Lower leg skin (tissue), 4 donors: ENCODE results near the gene FUT1. TPM values are rescaled to one million over a fixed set of nuclear protein-coding genes. Genes with fewer than 3 reads are reported as not detected.

Experiments
- DNase-seq, 2 donors: peaks; one replicate each; pipeline ENCODE4 v3.0.0-alpha.2; 2019; ENCODE audit warnings: low spot score in 2 of 2
- H3K4me3 ChIP-seq: fragments of 200-600 bp; sonication (generic); 2 replicates; pipeline ENCODE4 v1.5.1; 2017; ENCODE audit warnings: mild to moderate bottlenecking, low read depth; ENCODE audit not compliant: poor library complexity, severe bottlenecking
- CTCF ChIP-seq, 3 donors: fragments of 450-650 bp; IDR thresholded peaks; one replicate each; pipeline ENCODE4 v1.5.1; 2016; ENCODE audit warnings: antibody characterized with exemption in 3 of 3, mild to moderate bottlenecking in 3 of 3, moderate library complexity in 2 of 3
- POLR2A ChIP-seq, 2 donors: fragments of 450-650 bp; IDR thresholded peaks; one replicate each; pipeline ENCODE4 v1.6.1; 2016 to 2017; ENCODE audit warnings: antibody characterized with exemption in 2 of 2, mild to moderate bottlenecking in 1 of 2, moderate library complexity in 1 of 2
- WGBS, 2 donors: methylation state at CpG; one replicate each; pipeline ENCODE4 v1.1.5; 2018; 5-methylcytosine and 5-hydroxymethylcytosine counted together
- intact Hi-C: fragments of 100-400 bp; cut with DNase I; formaldehyde crosslinking; loops from one replicate; pipeline ENCODE4 v1.15.0; 2023; ENCODE audit warnings: low total_unique reads
- total RNA-seq, 4 donors: library from RNA; depleted of rRNA; stranded (reverse); fragments of >200 nt; gene quantifications; one replicate each; pipeline ENCODE4 v1.1.0, GENCODE V29; 2016

FUT1 gene
- total RNA-seq, 4 donors from 2014 or later: 1.7 to 4.9 (median 3.5) TPM

GRCh38 chr19:48702701-48703100 lies 49.7 kb downstream of the FUT1 start:
- DNase-seq: no peak
- TF ChIP-seq POLR2A (IDR thresholded peaks at IDR 0.05) (no peak), CTCF (IDR thresholded peaks at IDR 0.05) (no peak)
- no peak overlapping the region for H3K4me3 ChIP-seq
- 95 to 96% methylated on average over 13 of the region's 13 CpGs for WGBS, 2 donors
- intact Hi-C loops: no loop called here

GRCh38 chr19:48698046-48698445 lies 54.4 kb downstream of the FUT1 start:
- H3K4me3 ChIP-seq: no peak overlapping the region
- TF ChIP-seq POLR2A (IDR thresholded peaks at IDR 0.05) (no peak), CTCF (IDR thresholded peaks at IDR 0.05) (no peak)
- 46 to 62% methylated on average over 4 of the region's 4 CpGs for WGBS, 2 donors
- intact Hi-C loops: no loop called here
- DNase-seq: no peak

Other genes with a start within 250 kb of the FUT1 start
- gene LMTK3, start 240.8 kb downstream of the FUT1 start, total RNA-seq: 1 to 10 TPM; 5.3 to 6.7 (median 5.8) TPM
- gene SULT2B1, start 200.5 kb downstream of the FUT1 start, total RNA-seq: 100 to 1,000 TPM; 119 to 191 (median 166) TPM
- 1 to 10 TPM in 2 of 4 donors, not detected in 2; 1.7 to 2.1 TPM for gene SPACA4, start 145.9 kb downstream of the FUT1 start, total RNA-seq
- gene FAM83E, start 137.6 kb downstream of the FUT1 start, total RNA-seq: 1 to 10 TPM in 2 of 4 donors, under 1 TPM in 2; 0.53 to 8.2 (median 3.8) TPM
- 1,000 to 10,000 TPM; 3,252 to 5,828 (median 3,870) TPM for gene RPL18, start 133.5 kb downstream of the FUT1 start, total RNA-seq
- gene SPHK2, start 133.1 kb downstream of the FUT1 start, total RNA-seq: 1 to 10 TPM; 2.2 to 8.8 (median 6.1) TPM
- gene DBP, start 115.3 kb downstream of the FUT1 start, total RNA-seq: 10 to 100 TPM; 21.1 to 41.6 (median 24.8) TPM
- 10 to 100 TPM in 3 of 4 donors, 1 to 10 TPM in 1; 7.3 to 37.5 (median 10.3) TPM for gene CA11, start 106.5 kb downstream of the FUT1 start, total RNA-seq
- gene NTN5, start 79.6 kb downstream of the FUT1 start, total RNA-seq: 1 to 10 TPM in 1 of 4 donors, under 1 TPM in 2, not detected in 1; 0.47 to 1.9 (median 0.58) TPM
- 10 to 100 TPM in 3 of 4 donors, 1 to 10 TPM in 1; 8.5 to 14.9 (median 11.5) TPM for gene FUT2, start 56.7 kb downstream of the FUT1 start, total RNA-seq
- gene MAMSTR, start 32.9 kb downstream of the FUT1 start, total RNA-seq: under 1 TPM; 0.42 to 0.74 (median 0.63) TPM
- 10 to 100 TPM in 2 of 4 donors, 1 to 10 TPM in 2; 4.7 to 16.8 (median 11.4) TPM for gene RASIP1, start 12.0 kb downstream of the FUT1 start, total RNA-seq
- gene IZUMO1, start 5.7 kb downstream of the FUT1 start, total RNA-seq: not detected
- gene FGF21, start 2.9 kb upstream of the FUT1 start, total RNA-seq: not detected
- 10 to 100 TPM; 20.3 to 61.4 (median 38.6) TPM for gene BCAT2, start 58.4 kb upstream of the FUT1 start, total RNA-seq
- gene HSD17B14, start 83.8 kb upstream of the FUT1 start, total RNA-seq: 1 to 10 TPM; 1.6 to 6.6 (median 5.4) TPM
- gene PLEKHA4, start 116.0 kb upstream of the FUT1 start, total RNA-seq: 1 to 10 TPM; 2.9 to 7.2 (median 6.3) TPM
- 100 to 1,000 TPM in 1 of 4 donors, 10 to 100 TPM in 3; 91.6 to 152 (median 97.5) TPM for gene PPP1R15A, start 119.8 kb upstream of the FUT1 start, total RNA-seq
- not detected for gene TULP2, start 146.1 kb upstream of the FUT1 start, total RNA-seq
- 100 to 1,000 TPM; 162 to 269 (median 189) TPM for gene NUCB1, start 147.7 kb upstream of the FUT1 start, total RNA-seq
- not detected for gene DHDH, start 181.1 kb upstream of the FUT1 start, total RNA-seq
- 10 to 100 TPM; 15.5 to 36.3 (median 31.1) TPM for gene BAX, start 202.2 kb upstream of the FUT1 start, total RNA-seq
- 1,000 to 10,000 TPM; 1,012 to 1,617 (median 1,174) TPM for gene FTL, start 212.7 kb upstream of the FUT1 start, total RNA-seq
- gene GYS1, start 240.7 kb upstream of the FUT1 start, total RNA-seq: 10 to 100 TPM; 16.4 to 33.3 (median 20.5) TPM
- gene RUVBL2, start 241.2 kb upstream of the FUT1 start, total RNA-seq: 10 to 100 TPM; 61.3 to 83.8 (median 83.3) TPM